GM23338 (cell line): ENCODE measurements around the gene PPFIBP2. TPM values are rescaled to one million over a fixed set of nuclear protein-coding genes. Genes with fewer than 3 reads are reported as not detected.

Source experiments
- ATAC-seq: fragments of 200-7000 bp; cut with Tn5 transposase; 3 replicates; pipeline ENCODE4 v1.9.1; 2020
- DNase-seq: peaks from one replicate; pipeline ENCODE4 v3.0.0-alpha.2; 2015; ENCODE audit warnings: low spot score
- H2AFZ ChIP-seq: fragments of 200-600 bp; sonication (generic); 2 replicates; pipeline ENCODE4 v1.8.0; 2016; ENCODE audit warnings: antibody characterized with exemption, mild to moderate bottlenecking, moderate library complexity
- H3F3A ChIP-seq: fragments of 200-600 bp; sonication (generic); replicated peaks from 2 replicates; pipeline ENCODE4 v1.8.0; 2017; ENCODE audit warnings: antibody characterized with exemption, mixed run types, low read depth
- H3K27ac ChIP-seq: fragments of 200-600 bp; sonication (generic); 2 replicates; pipeline ENCODE4 v1.6.1; 2016; ENCODE audit warnings: low read depth
- H3K27me3 ChIP-seq: fragments of 200-600 bp; sonication (generic); 2 replicates; pipeline ENCODE4 v1.8.0; 2016; ENCODE audit warnings: mild to moderate bottlenecking, mixed run types, moderate library complexity; ENCODE audit not compliant: insufficient read depth
- H3K36me3 ChIP-seq: fragments of 200-600 bp; sonication (generic); 2 replicates; pipeline ENCODE4 v1.8.0; 2016; ENCODE audit warnings: mild to moderate bottlenecking; ENCODE audit not compliant: insufficient read depth
- H3K4me1 ChIP-seq: fragments of 200-600 bp; sonication (generic); 2 replicates; pipeline ENCODE4 v1.8.0; 2016; ENCODE audit warnings: mild to moderate bottlenecking, moderate library complexity; ENCODE audit not compliant: insufficient read depth
- H3K4me2 ChIP-seq: fragments of 200-600 bp; sonication (generic); 2 replicates; pipeline ENCODE4 v1.7.1; 2017; ENCODE audit warnings: mixed run types
- H3K4me3 ChIP-seq: fragments of 200-600 bp; sonication (generic); 2 replicates; pipeline ENCODE4 v1.6.1; 2016; ENCODE audit warnings: mixed run types
- H3K79me2 ChIP-seq: fragments of 200-600 bp; sonication (generic); replicated peaks from 2 replicates; pipeline ENCODE4 v1.8.0; 2017; ENCODE audit warnings: mild to moderate bottlenecking; ENCODE audit not compliant: insufficient read depth
- H3K9me2 ChIP-seq: fragments of 200-600 bp; sonication (generic); 2 replicates; pipeline ENCODE4 v1.8.0; 2017; ENCODE audit not compliant: insufficient read depth
- H4K20me1 ChIP-seq: fragments of 200-600 bp; sonication (generic); replicated peaks from 2 replicates; pipeline ENCODE4 v1.8.0; 2017; ENCODE audit warnings: mild to moderate bottlenecking; ENCODE audit not compliant: insufficient read depth
- H3K27ac Mint-ChIP-seq: 2 replicates; pipeline ENCODE4 v1.8.0; 2020; ENCODE audit warnings: inconsistent platforms, mild to moderate bottlenecking, moderate library complexity, mixed read lengths
- H3K27me3 Mint-ChIP-seq: 3 replicates; pipeline ENCODE4 v1.8.0; 2022; ENCODE audit warnings: low read depth, mild to moderate bottlenecking, moderate library complexity, mixed read lengths, inconsistent platforms; ENCODE audit not compliant: insufficient read depth, poor library complexity
- H3K36me3 Mint-ChIP-seq: 3 replicates; pipeline ENCODE4 v1.8.0; 2021; ENCODE audit warnings: low read depth, mild to moderate bottlenecking, inconsistent platforms, moderate library complexity, mixed read lengths
- H3K4me1 Mint-ChIP-seq: 3 replicates; pipeline ENCODE4 v1.8.0; 2020; ENCODE audit warnings: mild to moderate bottlenecking, inconsistent platforms, mixed read lengths
- H3K4me3 Mint-ChIP-seq: 3 replicates; pipeline ENCODE4 v1.8.0; 2021; ENCODE audit warnings: moderate library complexity, mild to moderate bottlenecking, inconsistent platforms, mixed read lengths
- H3K9me3 Mint-ChIP-seq: 3 replicates; pipeline ENCODE4 v1.8.0; 2020; ENCODE audit warnings: moderate library complexity, mild to moderate bottlenecking, inconsistent platforms, mixed read lengths
- CREB1 ChIP-seq: fragments of 250-450 bp; sonication (Bioruptor Pico); IDR thresholded peaks from 2 replicates; pipeline ENCODE4 v1.5.0; 2020; ENCODE audit warnings: low read depth, mild to moderate bottlenecking, moderate library complexity
- EZH2phosphoT487 ChIP-seq: fragments of 200-600 bp; sonication (generic); IDR thresholded peaks from one replicate; pipeline ENCODE4 v1.8.1; 2018; ENCODE audit warnings: antibody characterized with exemption; ENCODE audit not compliant: unreplicated experiment
- JUNB ChIP-seq: IDR thresholded peaks from one replicate; pipeline ENCODE4 v1.6.1; 2016; ENCODE audit warnings: antibody characterized with exemption; ENCODE audit not compliant: unreplicated experiment
- NANOG ChIP-seq: IDR thresholded peaks from 2 replicates; pipeline ENCODE4 v1.6.1; 2016; ENCODE audit warnings: antibody characterized with exemption, borderline replicate concordance
- polyA plus RNA-seq: library from polyadenylated mRNA; unstranded; fragments of >200 nt; fragmentation: Nextera tagmentation; extraction: Ambion mirVana; gene quantifications from 2 replicates; pipeline ENCODE4 v1.2.1, GENCODE V29; 2016
- total RNA-seq: library from RNA; depleted of rRNA; stranded (reverse); fragments of >200 nt; shearing (Covaris generic); gene quantifications from 2 replicates; pipeline ENCODE4 v1.2.3, GENCODE V29; 2014
- TF ChIP-seq, protein P1 (sequence below), 2 experiments: fragments of 200-600 bp in 1 of 2; sonication (generic) in 1 of 2; conservative IDR thresholded peaks; 2 replicates each; pipeline versions ENCODE4 v1.5.1 to v1.6.1; 2016 to 2017; ENCODE audit warnings: antibody characterized with exemption in 2 of 2, low read depth in 2 of 2, mild to moderate bottlenecking in 2 of 2, moderate library complexity in 1 of 2
- TF ChIP-seq, protein P2 (sequence below): fragments of 250-450 bp; sonication (Bioruptor Pico); IDR thresholded peaks from 2 replicates; pipeline ENCODE4 v1.5.0; 2020; ENCODE audit warnings: mild to moderate bottlenecking, moderate library complexity
- TF ChIP-seq, protein P3 (sequence below): IDR thresholded peaks from one replicate; pipeline ENCODE4 v1.6.1; 2018; ENCODE audit warnings: antibody characterized with exemption; ENCODE audit not compliant: unreplicated experiment
- TF ChIP-seq, protein P4 (sequence below): IDR thresholded peaks from 2 replicates; pipeline ENCODE4 v1.6.1; 2016; ENCODE audit warnings: antibody characterized with exemption

PPFIBP2 gene
- total and polyA plus RNA-seq, 2 experiments from 2014 or later = 7.1 to 14.8 TPM

DNA sequence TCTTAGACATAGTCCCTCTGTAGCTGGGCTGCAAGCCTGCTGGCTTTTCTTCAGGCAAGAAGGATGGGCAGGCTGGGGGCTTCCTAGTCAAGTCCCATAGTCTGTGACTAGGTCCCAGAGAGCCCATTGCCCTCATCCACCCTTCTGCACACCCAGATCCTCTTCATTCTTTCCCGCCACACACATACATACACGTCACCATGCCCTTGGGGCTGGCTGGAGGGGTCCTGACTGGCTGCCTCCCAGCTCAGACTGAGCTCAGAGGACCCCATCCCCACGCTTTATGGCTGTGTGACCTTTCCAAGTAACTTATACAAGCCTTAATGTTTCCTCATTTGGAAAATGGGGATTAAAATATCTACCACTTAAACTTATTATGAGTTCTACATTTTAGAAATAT is 13.5 kb upstream of the PPFIBP2 start:
- no peak for ATAC-seq
- H3K4me1 Mint-ChIP-seq = peaks cover 18% of the 10 kb centered on the region

DNA sequence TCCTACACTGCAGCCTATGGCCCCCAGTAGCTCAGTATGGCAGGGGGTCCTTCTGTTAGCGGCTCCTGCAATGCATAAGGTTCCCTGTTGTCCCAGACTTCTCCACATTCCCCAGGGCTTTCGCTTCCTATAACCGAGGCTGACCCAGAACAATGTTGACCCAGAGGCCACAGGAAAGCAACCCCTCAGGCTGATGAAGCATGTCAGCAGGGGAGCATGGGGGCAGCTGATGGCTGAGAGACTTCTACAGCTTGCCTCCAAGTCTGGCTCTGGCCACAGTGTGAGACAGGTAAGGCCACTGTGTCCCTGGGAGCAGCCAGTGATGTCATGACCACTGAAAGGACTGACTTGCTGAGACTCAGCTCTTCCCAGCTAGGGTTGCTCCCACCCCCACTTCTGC is 12.5 kb upstream of the PPFIBP2 start:
- Mint-ChIP-seq H3K27ac (no peak overlapping the region), H3K4me3 (no peak overlapping the region), H3K36me3 (no peaks in the 10 kb centered on the region), H3K4me1 (peaks cover 18% of the 10 kb centered on the region), H3K27me3 (no peaks in the 10 kb centered on the region), H3K9me3 (no peaks in the 10 kb centered on the region)
- Histone ChIP-seq H3F3A (no peaks in the 10 kb centered on the region), H3K9me2 (no peaks in the 10 kb centered on the region; the same call in 1 of the 2 replicates), H3K36me3 (no peaks in the 10 kb centered on the region), H3K4me3 (no peak overlapping the region), H3K4me1 (peaks cover 11% of the 10 kb centered on the region), H3K27ac (no peak overlapping the region), H3K79me2 (no peaks in the 10 kb centered on the region), H3K27me3 (no peaks in the 10 kb centered on the region), H4K20me1 (no peaks in the 10 kb centered on the region), H3K4me2 (no peak overlapping the region), H2AFZ (0 out of 2 replicates have a peak overlapping the region, but pooled peaks have one; percentile 28)
- DNase-seq = no peak
- ATAC-seq = peak; percentile 48; the same call in 2 of the 3 replicates
- TF ChIP-seq, protein P1, sequence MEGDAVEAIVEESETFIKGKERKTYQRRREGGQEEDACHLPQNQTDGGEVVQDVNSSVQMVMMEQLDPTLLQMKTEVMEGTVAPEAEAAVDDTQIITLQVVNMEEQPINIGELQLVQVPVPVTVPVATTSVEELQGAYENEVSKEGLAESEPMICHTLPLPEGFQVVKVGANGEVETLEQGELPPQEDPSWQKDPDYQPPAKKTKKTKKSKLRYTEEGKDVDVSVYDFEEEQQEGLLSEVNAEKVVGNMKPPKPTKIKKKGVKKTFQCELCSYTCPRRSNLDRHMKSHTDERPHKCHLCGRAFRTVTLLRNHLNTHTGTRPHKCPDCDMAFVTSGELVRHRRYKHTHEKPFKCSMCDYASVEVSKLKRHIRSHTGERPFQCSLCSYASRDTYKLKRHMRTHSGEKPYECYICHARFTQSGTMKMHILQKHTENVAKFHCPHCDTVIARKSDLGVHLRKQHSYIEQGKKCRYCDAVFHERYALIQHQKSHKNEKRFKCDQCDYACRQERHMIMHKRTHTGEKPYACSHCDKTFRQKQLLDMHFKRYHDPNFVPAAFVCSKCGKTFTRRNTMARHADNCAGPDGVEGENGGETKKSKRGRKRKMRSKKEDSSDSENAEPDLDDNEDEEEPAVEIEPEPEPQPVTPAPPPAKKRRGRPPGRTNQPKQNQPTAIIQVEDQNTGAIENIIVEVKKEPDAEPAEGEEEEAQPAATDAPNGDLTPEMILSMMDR (conservative IDR thresholded peaks at IDR 0.05; ENCODE audit: low read depth in 2 of 2) = no peak
- no peak for TF ChIP-seq CREB1 (CRISPR knock-in tag)
- TF ChIP-seq, protein P2, sequence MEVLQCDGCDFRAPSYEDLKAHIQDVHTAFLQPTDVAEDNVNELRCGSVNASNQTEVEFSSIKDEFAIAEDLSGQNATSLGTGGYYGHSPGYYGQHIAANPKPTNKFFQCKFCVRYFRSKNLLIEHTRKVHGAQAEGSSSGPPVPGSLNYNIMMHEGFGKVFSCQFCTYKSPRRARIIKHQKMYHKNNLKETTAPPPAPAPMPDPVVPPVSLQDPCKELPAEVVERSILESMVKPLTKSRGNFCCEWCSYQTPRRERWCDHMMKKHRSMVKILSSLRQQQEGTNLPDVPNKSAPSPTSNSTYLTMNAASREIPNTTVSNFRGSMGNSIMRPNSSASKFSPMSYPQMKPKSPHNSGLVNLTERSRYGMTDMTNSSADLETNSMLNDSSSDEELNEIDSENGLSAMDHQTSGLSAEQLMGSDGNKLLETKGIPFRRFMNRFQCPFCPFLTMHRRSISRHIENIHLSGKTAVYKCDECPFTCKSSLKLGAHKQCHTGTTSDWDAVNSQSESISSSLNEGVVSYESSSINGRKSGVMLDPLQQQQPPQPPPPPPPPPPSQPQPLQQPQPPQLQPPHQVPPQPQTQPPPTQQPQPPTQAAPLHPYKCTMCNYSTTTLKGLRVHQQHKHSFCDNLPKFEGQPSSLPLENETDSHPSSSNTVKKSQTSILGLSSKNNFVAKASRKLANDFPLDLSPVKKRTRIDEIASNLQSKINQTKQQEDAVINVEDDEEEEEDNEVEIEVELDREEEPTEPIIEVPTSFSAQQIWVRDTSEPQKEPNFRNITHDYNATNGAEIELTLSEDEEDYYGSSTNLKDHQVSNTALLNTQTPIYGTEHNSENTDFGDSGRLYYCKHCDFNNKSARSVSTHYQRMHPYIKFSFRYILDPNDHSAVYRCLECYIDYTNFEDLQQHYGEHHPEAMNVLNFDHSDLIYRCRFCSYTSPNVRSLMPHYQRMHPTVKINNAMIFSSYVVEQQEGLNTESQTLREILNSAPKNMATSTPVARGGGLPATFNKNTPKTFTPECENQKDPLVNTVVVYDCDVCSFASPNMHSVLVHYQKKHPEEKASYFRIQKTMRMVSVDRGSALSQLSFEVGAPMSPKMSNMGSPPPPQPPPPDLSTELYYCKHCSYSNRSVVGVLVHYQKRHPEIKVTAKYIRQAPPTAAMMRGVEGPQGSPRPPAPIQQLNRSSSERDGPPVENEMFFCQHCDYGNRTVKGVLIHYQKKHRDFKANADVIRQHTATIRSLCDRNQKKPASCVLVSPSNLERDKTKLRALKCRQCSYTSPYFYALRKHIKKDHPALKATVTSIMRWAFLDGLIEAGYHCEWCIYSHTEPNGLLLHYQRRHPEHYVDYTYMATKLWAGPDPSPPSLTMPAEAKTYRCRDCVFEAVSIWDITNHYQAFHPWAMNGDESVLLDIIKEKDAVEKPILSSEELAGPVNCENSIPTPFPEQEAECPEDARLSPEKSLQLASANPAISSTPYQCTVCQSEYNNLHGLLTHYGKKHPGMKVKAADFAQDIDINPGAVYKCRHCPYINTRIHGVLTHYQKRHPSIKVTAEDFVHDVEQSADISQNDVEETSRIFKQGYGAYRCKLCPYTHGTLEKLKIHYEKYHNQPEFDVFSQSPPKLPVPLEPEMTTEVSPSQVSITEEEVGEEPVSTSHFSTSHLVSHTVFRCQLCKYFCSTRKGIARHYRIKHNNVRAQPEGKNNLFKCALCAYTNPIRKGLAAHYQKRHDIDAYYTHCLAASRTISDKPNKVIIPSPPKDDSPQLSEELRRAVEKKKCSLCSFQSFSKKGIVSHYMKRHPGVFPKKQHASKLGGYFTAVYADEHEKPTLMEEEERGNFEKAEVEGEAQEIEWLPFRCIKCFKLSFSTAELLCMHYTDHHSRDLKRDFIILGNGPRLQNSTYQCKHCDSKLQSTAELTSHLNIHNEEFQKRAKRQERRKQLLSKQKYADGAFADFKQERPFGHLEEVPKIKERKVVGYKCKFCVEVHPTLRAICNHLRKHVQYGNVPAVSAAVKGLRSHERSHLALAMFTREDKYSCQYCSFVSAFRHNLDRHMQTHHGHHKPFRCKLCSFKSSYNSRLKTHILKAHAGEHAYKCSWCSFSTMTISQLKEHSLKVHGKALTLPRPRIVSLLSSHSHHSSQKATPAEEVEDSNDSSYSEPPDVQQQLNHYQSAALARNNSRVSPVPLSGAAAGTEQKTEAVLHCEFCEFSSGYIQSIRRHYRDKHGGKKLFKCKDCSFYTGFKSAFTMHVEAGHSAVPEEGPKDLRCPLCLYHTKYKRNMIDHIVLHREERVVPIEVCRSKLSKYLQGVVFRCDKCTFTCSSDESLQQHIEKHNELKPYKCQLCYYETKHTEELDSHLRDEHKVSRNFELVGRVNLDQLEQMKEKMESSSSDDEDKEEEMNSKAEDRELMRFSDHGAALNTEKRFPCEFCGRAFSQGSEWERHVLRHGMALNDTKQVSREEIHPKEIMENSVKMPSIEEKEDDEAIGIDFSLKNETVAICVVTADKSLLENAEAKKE (CRISPR knock-in tag) = no peak
- TF ChIP-seq, protein P3, sequence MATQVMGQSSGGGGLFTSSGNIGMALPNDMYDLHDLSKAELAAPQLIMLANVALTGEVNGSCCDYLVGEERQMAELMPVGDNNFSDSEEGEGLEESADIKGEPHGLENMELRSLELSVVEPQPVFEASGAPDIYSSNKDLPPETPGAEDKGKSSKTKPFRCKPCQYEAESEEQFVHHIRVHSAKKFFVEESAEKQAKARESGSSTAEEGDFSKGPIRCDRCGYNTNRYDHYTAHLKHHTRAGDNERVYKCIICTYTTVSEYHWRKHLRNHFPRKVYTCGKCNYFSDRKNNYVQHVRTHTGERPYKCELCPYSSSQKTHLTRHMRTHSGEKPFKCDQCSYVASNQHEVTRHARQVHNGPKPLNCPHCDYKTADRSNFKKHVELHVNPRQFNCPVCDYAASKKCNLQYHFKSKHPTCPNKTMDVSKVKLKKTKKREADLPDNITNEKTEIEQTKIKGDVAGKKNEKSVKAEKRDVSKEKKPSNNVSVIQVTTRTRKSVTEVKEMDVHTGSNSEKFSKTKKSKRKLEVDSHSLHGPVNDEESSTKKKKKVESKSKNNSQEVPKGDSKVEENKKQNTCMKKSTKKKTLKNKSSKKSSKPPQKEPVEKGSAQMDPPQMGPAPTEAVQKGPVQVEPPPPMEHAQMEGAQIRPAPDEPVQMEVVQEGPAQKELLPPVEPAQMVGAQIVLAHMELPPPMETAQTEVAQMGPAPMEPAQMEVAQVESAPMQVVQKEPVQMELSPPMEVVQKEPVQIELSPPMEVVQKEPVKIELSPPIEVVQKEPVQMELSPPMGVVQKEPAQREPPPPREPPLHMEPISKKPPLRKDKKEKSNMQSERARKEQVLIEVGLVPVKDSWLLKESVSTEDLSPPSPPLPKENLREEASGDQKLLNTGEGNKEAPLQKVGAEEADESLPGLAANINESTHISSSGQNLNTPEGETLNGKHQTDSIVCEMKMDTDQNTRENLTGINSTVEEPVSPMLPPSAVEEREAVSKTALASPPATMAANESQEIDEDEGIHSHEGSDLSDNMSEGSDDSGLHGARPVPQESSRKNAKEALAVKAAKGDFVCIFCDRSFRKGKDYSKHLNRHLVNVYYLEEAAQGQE = no peak
- TF ChIP-seq NANOG = no peak
- TF ChIP-seq EZH2phosphoT487 = no peak
- TF ChIP-seq JUNB = no peak

More for the DNA sequence above, 13.5 kb upstream of the PPFIBP2 start:
- DNase-seq = no peak
- Histone ChIP-seq H3K36me3 (no peaks in the 10 kb centered on the region), H3K27ac (no peak overlapping the region), H3K4me2 (no peak overlapping the region), H4K20me1 (no peaks in the 10 kb centered on the region), H3K4me1 (peaks cover 11% of the 10 kb centered on the region), H3K9me2 (no peaks in the 10 kb centered on the region; the same call in 1 of the 2 replicates), H2AFZ (no peak overlapping the region), H3F3A (no peaks in the 10 kb centered on the region), H3K4me3 (no peak overlapping the region), H3K27me3 (no peaks in the 10 kb centered on the region), H3K79me2 (no peaks in the 10 kb centered on the region)
- H3K27ac Mint-ChIP-seq = no peak overlapping the region
- peaks cover 2% of the 10 kb centered on the region for H3K27me3 Mint-ChIP-seq
- no peaks in the 10 kb centered on the region for H3K9me3 Mint-ChIP-seq
- no peak for TF ChIP-seq JUNB
- TF ChIP-seq, protein P4, sequence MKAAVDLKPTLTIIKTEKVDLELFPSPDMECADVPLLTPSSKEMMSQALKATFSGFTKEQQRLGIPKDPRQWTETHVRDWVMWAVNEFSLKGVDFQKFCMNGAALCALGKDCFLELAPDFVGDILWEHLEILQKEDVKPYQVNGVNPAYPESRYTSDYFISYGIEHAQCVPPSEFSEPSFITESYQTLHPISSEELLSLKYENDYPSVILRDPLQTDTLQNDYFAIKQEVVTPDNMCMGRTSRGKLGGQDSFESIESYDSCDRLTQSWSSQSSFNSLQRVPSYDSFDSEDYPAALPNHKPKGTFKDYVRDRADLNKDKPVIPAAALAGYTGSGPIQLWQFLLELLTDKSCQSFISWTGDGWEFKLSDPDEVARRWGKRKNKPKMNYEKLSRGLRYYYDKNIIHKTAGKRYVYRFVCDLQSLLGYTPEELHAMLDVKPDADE = no peak
- no peaks in the 10 kb centered on the region for H3K36me3 Mint-ChIP-seq
- no peak overlapping the region for H3K4me3 Mint-ChIP-seq
